ENCODE results near the gene DMKN. TPM values are rescaled to one million over a fixed set of nuclear protein-coding genes. Genes with fewer than 3 reads are reported as not detected.

Gene DMKN
- total and polyA plus RNA-seq, 2 of the 8 experiments (the other 6 are each of a cell fraction or from before 2014, with no cell fraction given) = 290 to 330 TPM

- 83% methylated on average over 10 of the region's 10 CpGs; no CpG with 5 or more reads in 1 of the 2 experiments for WGBS, 2 experiments (ENCODE audit: extremely low coverage in 1 of 2, insufficient coverage in 1 of 2, insufficient read length in 1 of 2, insufficient replicate concordance in 2 of 2, low coverage in 1 of 2, low lambda C conversion rate in 2 of 2, missing lambda C conversion rate in 1 of 2)
- no peak for FAIRE-seq
- no peak overlapping the region for H4K91ac ChIP-seq (replicated peaks; ENCODE audit: insufficient read length, low read length)
- TF ChIP-seq HDAC2 (IDR thresholded peaks at IDR 0.05; ENCODE audit: borderline replicate concordance in 1 of 2, low read depth in 2 of 2, low read length in 2 of 2) = no peak
- no peak for TF ChIP-seq RAD21 (IDR thresholded peaks at IDR 0.05 in 1 of 2, conservative IDR thresholded peaks at IDR 0.05 in 1 of 2; ENCODE audit: low read depth in 2 of 2, low read length in 2 of 2)
- no peak for TF ChIP-seq E2F6 (IDR thresholded peaks at IDR 0.05)
- no peak for TF ChIP-seq BCL11A (IDR thresholded peaks at IDR 0.05; ENCODE audit: low read depth in 2 of 2, low read length in 2 of 2)
- no peak for TF ChIP-seq CEBPB (IDR thresholded peaks at IDR 0.05; ENCODE audit: low read depth, low read length)
- TF ChIP-seq POLR2A (IDR thresholded peaks at IDR 0.05; ENCODE audit: control extremely low read depth in 1 of 2, low read depth in 2 of 2, low read length in 2 of 2) = no peak
- no peak for TF ChIP-seq KDM5A (IDR thresholded peaks at IDR 0.05; ENCODE audit: low read length)
- TF ChIP-seq SIRT6 (IDR thresholded peaks at IDR 0.05; ENCODE audit: low read length) = no peak
- TF ChIP-seq KDM1A (IDR thresholded peaks at IDR 0.05; ENCODE audit: borderline replicate concordance, low read length) = no peak
- no peak for TF ChIP-seq SIX5 (IDR thresholded peaks at IDR 0.05; ENCODE audit: low read depth, low read length)
Observed at GRCh38 chr19:35534803-35535480, 21.5 kb upstream of the DMKN start.

More at GRCh38 chr19:35534803-35535480, 21.5 kb upstream of the DMKN start:
- Histone ChIP-seq H3K56ac (replicated peaks; ENCODE audit: insufficient read length, low read depth, low read length) (no peak overlapping the region), H3K14ac (ENCODE audit: insufficient read length) (no peak overlapping the region), H3K27me3 (replicated peaks in 1 of 4; ENCODE audit: control insufficient read depth in 3 of 4, extremely low read depth in 1 of 4, insufficient read depth in 3 of 4, low read length in 3 of 4) (peaks cover 0 to 17% (median 13%) of the 10 kb centered on the region in 4 experiments; a peak in 6 of 7 replicates), H4K5ac (ENCODE audit: insufficient read length, low read depth, low read length) (no peak overlapping the region), H4K20me1 (replicated peaks in 1 of 2; ENCODE audit: control insufficient read depth in 1 of 2, insufficient read depth in 2 of 2, low read length in 2 of 2) (peaks cover under 1 to 5% of the 10 kb centered on the region in 2 experiments), H2AFZ (ENCODE audit: low read length) (no peak overlapping the region), H3K4me2 (ENCODE audit: insufficient read depth in 1 of 2, low read depth in 2 of 2, low read length in 2 of 2) (0 out of 4 replicates have a peak overlapping the region, but pooled peaks of 1 of the 2 experiments have one; percentile 62), H3K18ac (ENCODE audit: extremely low read depth, low read length) (no peak overlapping the region), H3K4me3 (ENCODE audit: extremely low read depth in 1 of 4, insufficient read depth in 2 of 4, low read depth in 3 of 4, low read length in 4 of 4) (no peak overlapping the region), H2BK15ac (ENCODE audit: low read length) (no peak overlapping the region), H3K23me2 (ENCODE audit: low read depth, low read length) (peaks cover 4% of the 10 kb centered on the region; the same call in 1 of the 2 replicates), H2AK5ac (ENCODE audit: low read depth, low read length) (no peak overlapping the region), H3K4ac (replicated peaks; ENCODE audit: insufficient read length, low read depth, low read length) (no peak overlapping the region), H3K79me1 (ENCODE audit: low read depth, low read length) (no peaks in the 10 kb centered on the region; the same call in 1 of the 2 replicates), H3K36me3 (ENCODE audit: control insufficient read depth in 2 of 4, insufficient read depth in 4 of 4, low read length in 3 of 4) (no peaks in the 10 kb centered on the region), H4K8ac (ENCODE audit: extremely low read depth, insufficient read depth, low read length) (no peak overlapping the region), H3K4me1 (replicated peaks in 1 of 4; ENCODE audit: control insufficient read depth in 3 of 4, insufficient read depth in 4 of 4, low read length in 3 of 4) (peaks cover 0 to 18% (median 9%) of the 10 kb centered on the region in 4 experiments; a peak in 5 of 7 replicates), H3K27ac (ENCODE audit: low read depth, low read length) (no peak overlapping the region), H2BK5ac (ENCODE audit: low read depth, low read length) (no peak overlapping the region), H2BK20ac (ENCODE audit: low read length) (no peak overlapping the region), H3K9ac (replicated peaks in 1 of 4; ENCODE audit: extremely low read depth in 1 of 4, low read depth in 3 of 4, low read length in 3 of 4) (no peak overlapping the region), H3K79me2 (ENCODE audit: control insufficient read depth in 1 of 2, insufficient read depth in 2 of 2, low read length in 2 of 2) (no peaks in the 10 kb centered on the region), H3K9me3 (ENCODE audit: insufficient read depth in 2 of 2, low read depth in 1 of 2, low read length in 1 of 2) (no peaks in the 10 kb centered on the region), H3K23ac (ENCODE audit: insufficient read length) (no peak overlapping the region), H2BK120ac (replicated peaks; ENCODE audit: low read depth, low read length) (no peak overlapping the region), H2BK12ac (ENCODE audit: low read depth, low read length) (no peak overlapping the region)
- no peak for DNase-seq (ENCODE audit: low read depth in 1 of 2, low spot score in 2 of 2)
- ChIA-PET CTCF (ENCODE audit: partially characterized antibody) (interaction anchor here (0.6 to 2.1 kb wide), 11 partner anchors 14 to 766 kb away, joined by 3 to 9 read pairs (median 4); partner anchors contain the start of gene DMKN), POLR2A (ENCODE audit: partially characterized antibody) (interaction anchor here (0.8 to 4.2 kb wide), 7 partner anchors 9 to 26 kb away, joined by 3 to 19 read pairs (median 5); no protein-coding TSS in a partner anchor)

All from H1 (cell line).